WTC11 (cell line): ENCODE measurements around the gene PTPRO. TPM values are rescaled to one million over a fixed set of nuclear protein-coding genes. Genes with fewer than 3 reads are reported as not detected.

Experiments
- ATAC-seq: fragments of 200-7000 bp; cut with Tn5 transposase; 2 replicates; pipeline ENCODE4 v1.10.0; 2021; ENCODE audit warnings: mild to moderate bottlenecking, moderate library complexity
- CTCF ChIA-PET: fragments of 300-600 bp; sonication (Branson Sonifier 250); formaldehyde crosslinking; loops from one replicate; lab custom pipeline; 2021; ENCODE audit warnings: antibody characterized with exemption; lab: Charles Lee
- POLR2A ChIA-PET: fragments of 350-600 bp; sonication (Branson Sonifier 250); formaldehyde crosslinking; loops from one replicate; lab custom pipeline; 2021; ENCODE audit warnings: antibody characterized with exemption; lab: Charles Lee
- DNase-seq: peaks from one replicate; pipeline ENCODE4 v3.0.0; 2021; ENCODE audit warnings: low spot score
- H3K27ac Mint-ChIP-seq: 2 replicates; pipeline ENCODE4 v1.8.0; 2021; ENCODE audit warnings: mixed read lengths
- H3K27me3 Mint-ChIP-seq: 2 replicates; pipeline ENCODE4 v1.8.0; 2021; ENCODE audit warnings: low read depth, mild to moderate bottlenecking, moderate library complexity, mixed read lengths
- H3K36me3 Mint-ChIP-seq: 2 replicates; pipeline ENCODE4 v1.8.0; 2021; ENCODE audit warnings: mixed read lengths
- H3K4me1 Mint-ChIP-seq: 2 replicates; pipeline ENCODE4 v1.8.0; 2022; ENCODE audit warnings: mixed read lengths
- H3K4me3 Mint-ChIP-seq: 2 replicates; pipeline ENCODE4 v1.8.0; 2021; ENCODE audit warnings: mild to moderate bottlenecking, moderate library complexity, mixed read lengths
- H3K9me3 Mint-ChIP-seq: 2 replicates; pipeline ENCODE4 v1.8.0; 2021; ENCODE audit warnings: mixed read lengths
- CREM ChIP-seq: sonication (generic); formaldehyde crosslinking; IDR thresholded peaks from 2 replicates; pipeline ENCODE4 v1.8.1; 2022; ENCODE audit warnings: mild to moderate bottlenecking, missing genetic modification reagents, moderate library complexity
- EMX1 ChIP-seq: fragments of 250-450 bp; sonication (Bioruptor Pico); IDR thresholded peaks from 2 replicates; pipeline ENCODE4 v1.8.0; 2021; ENCODE audit warnings: mild to moderate bottlenecking
- FOXJ3 ChIP-seq: sonication (generic); formaldehyde crosslinking; IDR thresholded peaks from 2 replicates; pipeline ENCODE4 v1.9.0; 2021; ENCODE audit warnings: missing genetic modification reagents, mild to moderate bottlenecking, borderline replicate concordance
- FOXP1 ChIP-seq: sonication (generic); formaldehyde crosslinking; IDR thresholded peaks from 2 replicates; pipeline ENCODE4 v1.8.0; 2022; ENCODE audit warnings: missing genetic modification reagents, mild to moderate bottlenecking, moderate library complexity, borderline replicate concordance
- GABPB1 ChIP-seq: sonication (generic); formaldehyde crosslinking; IDR thresholded peaks from 2 replicates; pipeline ENCODE4 v1.8.1; 2023; ENCODE audit warnings: mild to moderate bottlenecking, missing genetic modification reagents
- JUN ChIP-seq: sonication (generic); formaldehyde crosslinking; IDR thresholded peaks from 2 replicates; pipeline ENCODE4 v1.8.0; 2023; ENCODE audit warnings: mild to moderate bottlenecking, missing genetic modification reagents
- KAT7 ChIP-seq: sonication (generic); formaldehyde crosslinking; IDR thresholded peaks from 2 replicates; pipeline ENCODE4 v1.8.1; 2023; ENCODE audit warnings: missing genetic modification reagents, mild to moderate bottlenecking, borderline replicate concordance
- OVOL2 ChIP-seq: fragments of 250-450 bp; sonication (Bioruptor Pico); IDR thresholded peaks from 2 replicates; pipeline ENCODE4 v1.9.0; 2021; ENCODE audit warnings: mild to moderate bottlenecking, borderline replicate concordance
- SMAD3 ChIP-seq: sonication (generic); formaldehyde crosslinking; IDR thresholded peaks from 2 replicates; pipeline ENCODE4 v1.8.0; 2022; ENCODE audit warnings: missing genetic modification reagents, mild to moderate bottlenecking, borderline replicate concordance
- SMAD4 ChIP-seq: sonication (generic); formaldehyde crosslinking; IDR thresholded peaks from 2 replicates; pipeline ENCODE4 v1.8.0; 2022; ENCODE audit warnings: mild to moderate bottlenecking, missing genetic modification reagents
- TEAD1 ChIP-seq: sonication (generic); formaldehyde crosslinking; IDR thresholded peaks from 2 replicates; pipeline ENCODE4 v1.8.0; 2022; ENCODE audit warnings: mild to moderate bottlenecking, missing genetic modification reagents
- TEAD4 ChIP-seq: sonication (generic); formaldehyde crosslinking; IDR thresholded peaks from 2 replicates; pipeline ENCODE4 v1.8.0; 2022; ENCODE audit warnings: mild to moderate bottlenecking, missing genetic modification reagents
- ZBTB21 ChIP-seq: sonication (generic); formaldehyde crosslinking; IDR thresholded peaks from 2 replicates; pipeline ENCODE4 v1.8.1; 2023; ENCODE audit warnings: mild to moderate bottlenecking, missing genetic modification reagents, borderline replicate concordance
- ZNF219 ChIP-seq: sonication (generic); formaldehyde crosslinking; IDR thresholded peaks from 2 replicates; pipeline ENCODE4 v1.8.0; 2023; ENCODE audit warnings: missing genetic modification reagents, mild to moderate bottlenecking, borderline replicate concordance
- ZNF423 ChIP-seq: fragments of 250-450 bp; sonication (Bioruptor Pico); IDR thresholded peaks from 2 replicates; pipeline ENCODE4 v2.1.2; 2022; ENCODE audit warnings: mild to moderate bottlenecking, moderate library complexity
- ZNF671 ChIP-seq: fragments of 250-450 bp; sonication (Bioruptor Pico); IDR thresholded peaks from 2 replicates; pipeline ENCODE4 v1.8.0; 2021; ENCODE audit warnings: mild to moderate bottlenecking
- total RNA-seq: library from RNA; stranded (reverse); gene quantifications from 3 replicates; pipeline ENCODE4 v1.2.3, GENCODE V29; 2021
- TF ChIP-seq, protein P1 (sequence below): sonication (generic); formaldehyde crosslinking; IDR thresholded peaks from 2 replicates; pipeline ENCODE4 v1.8.0; 2022; ENCODE audit warnings: mild to moderate bottlenecking, missing genetic modification reagents
- TF ChIP-seq, protein P2 (sequence below): sonication (generic); formaldehyde crosslinking; IDR thresholded peaks from 2 replicates; pipeline ENCODE4 v1.8.1; 2022; ENCODE audit warnings: missing genetic modification reagents, borderline replicate concordance
- TF ChIP-seq, protein P3 (sequence below): sonication (generic); formaldehyde crosslinking; IDR thresholded peaks from 2 replicates; pipeline ENCODE4 v1.8.1; 2023; ENCODE audit warnings: mild to moderate bottlenecking, missing genetic modification reagents, moderate library complexity
- TF ChIP-seq, protein P4 (sequence below): sonication (generic); formaldehyde crosslinking; IDR thresholded peaks from 2 replicates; pipeline ENCODE4 v1.8.0; 2022; ENCODE audit warnings: mild to moderate bottlenecking, missing genetic modification reagents
- TF ChIP-seq, protein P5 (sequence below): fragments of 250-450 bp; sonication (Bioruptor Pico); IDR thresholded peaks from 2 replicates; pipeline ENCODE4 v2.1.2; 2022; ENCODE audit warnings: mild to moderate bottlenecking, moderate library complexity
- TF ChIP-seq, protein P6 (sequence below): fragments of 200-600 bp; IDR thresholded peaks from 2 replicates; pipeline ENCODE4 v1.8.0; 2022; ENCODE audit warnings: antibody characterized with exemption
- TF ChIP-seq, protein P7 (sequence below): fragments of 250-450 bp; sonication (Bioruptor Pico); conservative IDR thresholded peaks from 2 replicates; pipeline ENCODE4 v1.9.0; 2021; ENCODE audit warnings: mild to moderate bottlenecking
- TF ChIP-seq, protein P8 (sequence below): sonication (generic); formaldehyde crosslinking; IDR thresholded peaks from 2 replicates; pipeline ENCODE4 v1.8.0; 2022; ENCODE audit warnings: mild to moderate bottlenecking, missing genetic modification reagents
- TF ChIP-seq, protein P9 (sequence below): sonication (generic); formaldehyde crosslinking; IDR thresholded peaks from 2 replicates; pipeline ENCODE4 v1.8.1; 2022; ENCODE audit warnings: mild to moderate bottlenecking, moderate library complexity, missing genetic modification reagents

PTPRO gene
- total RNA-seq, 1 experiment from 2014 or later, result 1.1 TPM

DNA sequence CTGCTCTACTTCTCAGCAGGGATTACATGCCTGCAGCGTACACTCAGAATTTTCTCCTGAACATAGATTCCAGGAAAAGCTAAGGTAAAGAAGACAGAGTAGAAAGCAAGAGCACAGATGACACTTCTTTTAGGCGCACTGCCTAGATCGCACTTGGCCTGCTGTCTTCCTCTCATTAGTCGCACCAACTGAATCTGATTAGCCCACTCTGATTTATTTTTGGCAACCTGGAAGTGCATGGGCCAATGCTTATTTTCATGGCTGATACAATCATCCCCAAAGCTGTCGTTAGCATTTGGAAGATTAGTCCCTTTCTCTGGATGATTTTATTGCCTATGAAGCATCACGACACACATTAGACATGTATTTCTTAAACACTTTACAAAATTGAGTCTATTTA lies 152.5 kb downstream of the PTPRO start (continued):
- TF ChIP-seq, protein P1, sequence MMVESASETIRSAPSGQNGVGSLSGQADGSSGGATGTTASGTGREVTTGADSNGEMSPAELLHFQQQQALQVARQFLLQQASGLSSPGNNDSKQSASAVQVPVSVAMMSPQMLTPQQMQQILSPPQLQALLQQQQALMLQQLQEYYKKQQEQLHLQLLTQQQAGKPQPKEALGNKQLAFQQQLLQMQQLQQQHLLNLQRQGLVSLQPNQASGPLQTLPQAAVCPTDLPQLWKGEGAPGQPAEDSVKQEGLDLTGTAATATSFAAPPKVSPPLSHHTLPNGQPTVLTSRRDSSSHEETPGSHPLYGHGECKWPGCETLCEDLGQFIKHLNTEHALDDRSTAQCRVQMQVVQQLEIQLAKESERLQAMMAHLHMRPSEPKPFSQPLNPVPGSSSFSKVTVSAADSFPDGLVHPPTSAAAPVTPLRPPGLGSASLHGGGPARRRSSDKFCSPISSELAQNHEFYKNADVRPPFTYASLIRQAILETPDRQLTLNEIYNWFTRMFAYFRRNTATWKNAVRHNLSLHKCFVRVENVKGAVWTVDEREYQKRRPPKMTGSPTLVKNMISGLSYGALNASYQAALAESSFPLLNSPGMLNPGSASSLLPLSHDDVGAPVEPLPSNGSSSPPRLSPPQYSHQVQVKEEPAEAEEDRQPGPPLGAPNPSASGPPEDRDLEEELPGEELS, result no peak
- TF ChIP-seq FOXJ3 (CRISPR knock-in tag), result no peak
- no peak for TF ChIP-seq ZNF671
- TF ChIP-seq, protein P2, sequence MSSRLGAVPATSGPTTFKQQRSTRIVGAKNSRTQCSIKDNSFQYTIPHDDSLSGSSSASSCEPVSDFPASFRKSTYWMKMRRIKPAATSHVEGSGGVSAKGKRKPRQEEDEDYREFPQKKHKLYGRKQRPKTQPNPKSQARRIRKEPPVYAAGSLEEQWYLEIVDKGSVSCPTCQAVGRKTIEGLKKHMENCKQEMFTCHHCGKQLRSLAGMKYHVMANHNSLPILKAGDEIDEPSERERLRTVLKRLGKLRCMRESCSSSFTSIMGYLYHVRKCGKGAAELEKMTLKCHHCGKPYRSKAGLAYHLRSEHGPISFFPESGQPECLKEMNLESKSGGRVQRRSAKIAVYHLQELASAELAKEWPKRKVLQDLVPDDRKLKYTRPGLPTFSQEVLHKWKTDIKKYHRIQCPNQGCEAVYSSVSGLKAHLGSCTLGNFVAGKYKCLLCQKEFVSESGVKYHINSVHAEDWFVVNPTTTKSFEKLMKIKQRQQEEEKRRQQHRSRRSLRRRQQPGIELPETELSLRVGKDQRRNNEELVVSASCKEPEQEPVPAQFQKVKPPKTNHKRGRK, result no peak
- TF ChIP-seq, protein P3, sequence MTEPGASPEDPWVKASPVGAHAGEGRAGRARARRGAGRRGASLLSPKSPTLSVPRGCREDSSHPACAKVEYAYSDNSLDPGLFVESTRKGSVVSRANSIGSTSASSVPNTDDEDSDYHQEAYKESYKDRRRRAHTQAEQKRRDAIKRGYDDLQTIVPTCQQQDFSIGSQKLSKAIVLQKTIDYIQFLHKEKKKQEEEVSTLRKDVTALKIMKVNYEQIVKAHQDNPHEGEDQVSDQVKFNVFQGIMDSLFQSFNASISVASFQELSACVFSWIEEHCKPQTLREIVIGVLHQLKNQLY (CRISPR knock-in tag), result no peak
- no peak for TF ChIP-seq SMAD3 (CRISPR knock-in tag)
- no peak for TF ChIP-seq FOXP1 (CRISPR knock-in tag)
- TF ChIP-seq EMX1 (CRISPR knock-in tag), result no peak
- no peak for TF ChIP-seq ZBTB21 (CRISPR knock-in tag)
- TF ChIP-seq JUN (CRISPR knock-in tag), result no peak
- TF ChIP-seq, protein P4, sequence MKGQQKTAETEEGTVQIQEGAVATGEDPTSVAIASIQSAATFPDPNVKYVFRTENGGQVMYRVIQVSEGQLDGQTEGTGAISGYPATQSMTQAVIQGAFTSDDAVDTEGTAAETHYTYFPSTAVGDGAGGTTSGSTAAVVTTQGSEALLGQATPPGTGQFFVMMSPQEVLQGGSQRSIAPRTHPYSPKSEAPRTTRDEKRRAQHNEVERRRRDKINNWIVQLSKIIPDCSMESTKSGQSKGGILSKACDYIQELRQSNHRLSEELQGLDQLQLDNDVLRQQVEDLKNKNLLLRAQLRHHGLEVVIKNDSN (CRISPR knock-in tag), result no peak
- no peak for TF ChIP-seq CREM (CRISPR knock-in tag)

DNA sequence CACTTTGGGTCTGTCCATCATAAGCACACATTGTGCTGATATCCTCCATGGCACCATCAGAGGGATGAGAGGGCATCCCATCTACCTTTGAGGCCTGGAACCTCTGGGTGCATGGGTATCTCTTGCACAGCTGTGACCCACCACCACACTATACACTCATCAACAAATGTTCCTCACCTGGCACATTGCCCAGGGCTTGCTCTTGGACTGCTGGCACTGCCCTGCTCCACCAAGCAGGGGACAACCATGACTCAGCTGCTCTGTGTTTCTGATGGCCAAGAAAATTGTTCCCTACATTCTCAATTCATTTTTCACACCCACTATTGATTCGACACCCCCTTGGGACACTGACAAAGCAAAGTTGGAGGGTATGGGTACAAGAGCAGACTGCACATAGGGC lies 155.5 kb downstream of the PTPRO start:
- CTCF ChIA-PET, result no interaction called here
- no peaks in the 10 kb centered on the region for H3K9me3 Mint-ChIP-seq
- H3K27me3 Mint-ChIP-seq, result no peaks in the 10 kb centered on the region
- no peak overlapping the region for H3K27ac Mint-ChIP-seq
- H3K4me1 Mint-ChIP-seq, result 0 out of 2 replicates have a peak, but pooled peaks cover 4% of the 10 kb centered on the region
- H3K4me3 Mint-ChIP-seq, result no peak overlapping the region
- ATAC-seq (no peak), DNase-seq (no peak)
- TF ChIP-seq, protein P5, sequence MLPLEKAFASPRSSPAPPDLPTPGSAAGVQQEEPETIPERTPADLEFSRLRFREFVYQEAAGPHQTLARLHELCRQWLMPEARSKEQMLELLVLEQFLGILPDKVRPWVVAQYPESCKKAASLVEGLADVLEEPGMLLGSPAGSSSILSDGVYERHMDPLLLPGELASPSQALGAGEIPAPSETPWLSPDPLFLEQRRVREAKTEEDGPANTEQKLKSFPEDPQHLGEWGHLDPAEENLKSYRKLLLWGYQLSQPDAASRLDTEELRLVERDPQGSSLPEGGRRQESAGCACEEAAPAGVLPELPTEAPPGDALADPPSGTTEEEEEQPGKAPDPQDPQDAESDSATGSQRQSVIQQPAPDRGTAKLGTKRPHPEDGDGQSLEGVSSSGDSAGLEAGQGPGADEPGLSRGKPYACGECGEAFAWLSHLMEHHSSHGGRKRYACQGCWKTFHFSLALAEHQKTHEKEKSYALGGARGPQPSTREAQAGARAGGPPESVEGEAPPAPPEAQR, result no peak
- no peak for TF ChIP-seq GABPB1 (CRISPR knock-in tag)
- TF ChIP-seq SMAD4, result no peak
- TF ChIP-seq OVOL2 (CRISPR knock-in tag), result no peak
- TF ChIP-seq SMAD3 (CRISPR knock-in tag), result no peak
- no peak for TF ChIP-seq ZBTB21 (CRISPR knock-in tag)
- no peak for TF ChIP-seq ZNF423 (CRISPR knock-in tag)
- TF ChIP-seq, protein P6, sequence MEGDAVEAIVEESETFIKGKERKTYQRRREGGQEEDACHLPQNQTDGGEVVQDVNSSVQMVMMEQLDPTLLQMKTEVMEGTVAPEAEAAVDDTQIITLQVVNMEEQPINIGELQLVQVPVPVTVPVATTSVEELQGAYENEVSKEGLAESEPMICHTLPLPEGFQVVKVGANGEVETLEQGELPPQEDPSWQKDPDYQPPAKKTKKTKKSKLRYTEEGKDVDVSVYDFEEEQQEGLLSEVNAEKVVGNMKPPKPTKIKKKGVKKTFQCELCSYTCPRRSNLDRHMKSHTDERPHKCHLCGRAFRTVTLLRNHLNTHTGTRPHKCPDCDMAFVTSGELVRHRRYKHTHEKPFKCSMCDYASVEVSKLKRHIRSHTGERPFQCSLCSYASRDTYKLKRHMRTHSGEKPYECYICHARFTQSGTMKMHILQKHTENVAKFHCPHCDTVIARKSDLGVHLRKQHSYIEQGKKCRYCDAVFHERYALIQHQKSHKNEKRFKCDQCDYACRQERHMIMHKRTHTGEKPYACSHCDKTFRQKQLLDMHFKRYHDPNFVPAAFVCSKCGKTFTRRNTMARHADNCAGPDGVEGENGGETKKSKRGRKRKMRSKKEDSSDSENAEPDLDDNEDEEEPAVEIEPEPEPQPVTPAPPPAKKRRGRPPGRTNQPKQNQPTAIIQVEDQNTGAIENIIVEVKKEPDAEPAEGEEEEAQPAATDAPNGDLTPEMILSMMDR, result no peak
- no peak for TF ChIP-seq TEAD1 (CRISPR knock-in tag)
- TF ChIP-seq, protein P7, sequence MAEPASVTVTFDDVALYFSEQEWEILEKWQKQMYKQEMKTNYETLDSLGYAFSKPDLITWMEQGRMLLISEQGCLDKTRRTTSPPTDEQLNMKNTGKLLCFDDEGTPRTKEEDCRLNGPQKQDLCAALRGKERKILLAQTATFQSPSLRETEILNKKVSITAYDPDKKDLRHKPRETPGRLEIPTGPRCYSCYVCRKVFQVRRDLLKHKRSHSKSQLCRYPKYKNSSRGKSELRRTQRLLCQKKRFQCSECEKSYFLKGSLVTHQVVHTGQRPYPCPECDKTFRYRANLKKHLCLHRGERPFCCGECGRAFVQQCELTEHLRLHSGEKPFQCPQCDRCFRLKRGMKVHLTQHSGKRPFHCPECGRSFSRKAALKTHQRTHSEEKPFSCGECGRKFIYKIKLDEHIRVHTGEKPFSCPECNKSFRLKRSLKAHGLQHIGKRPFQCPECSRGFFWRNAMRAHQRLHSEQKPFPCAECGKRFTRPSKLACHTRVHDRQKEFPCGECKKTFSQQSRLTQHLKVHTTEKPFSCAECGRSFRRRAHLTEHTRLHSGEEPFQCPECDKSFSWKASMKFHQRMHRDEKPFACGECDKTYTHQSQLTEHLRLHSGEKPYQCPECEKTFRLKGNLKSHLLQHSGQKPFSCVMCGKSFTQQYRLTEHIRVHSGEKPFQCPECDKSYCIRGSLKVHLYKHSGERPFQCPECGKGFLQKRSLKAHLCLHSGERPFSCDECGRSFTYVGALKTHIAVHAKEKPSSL, result no peak
- TF ChIP-seq, protein P8, sequence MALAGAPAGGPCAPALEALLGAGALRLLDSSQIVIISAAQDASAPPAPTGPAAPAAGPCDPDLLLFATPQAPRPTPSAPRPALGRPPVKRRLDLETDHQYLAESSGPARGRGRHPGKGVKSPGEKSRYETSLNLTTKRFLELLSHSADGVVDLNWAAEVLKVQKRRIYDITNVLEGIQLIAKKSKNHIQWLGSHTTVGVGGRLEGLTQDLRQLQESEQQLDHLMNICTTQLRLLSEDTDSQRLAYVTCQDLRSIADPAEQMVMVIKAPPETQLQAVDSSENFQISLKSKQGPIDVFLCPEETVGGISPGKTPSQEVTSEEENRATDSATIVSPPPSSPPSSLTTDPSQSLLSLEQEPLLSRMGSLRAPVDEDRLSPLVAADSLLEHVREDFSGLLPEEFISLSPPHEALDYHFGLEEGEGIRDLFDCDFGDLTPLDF, result no peak
- no peak for TF ChIP-seq TEAD4
- TF ChIP-seq KAT7 (CRISPR knock-in tag), result no peak
- no peak for TF ChIP-seq ZNF219 (CRISPR knock-in tag)
- TF ChIP-seq, protein P9, sequence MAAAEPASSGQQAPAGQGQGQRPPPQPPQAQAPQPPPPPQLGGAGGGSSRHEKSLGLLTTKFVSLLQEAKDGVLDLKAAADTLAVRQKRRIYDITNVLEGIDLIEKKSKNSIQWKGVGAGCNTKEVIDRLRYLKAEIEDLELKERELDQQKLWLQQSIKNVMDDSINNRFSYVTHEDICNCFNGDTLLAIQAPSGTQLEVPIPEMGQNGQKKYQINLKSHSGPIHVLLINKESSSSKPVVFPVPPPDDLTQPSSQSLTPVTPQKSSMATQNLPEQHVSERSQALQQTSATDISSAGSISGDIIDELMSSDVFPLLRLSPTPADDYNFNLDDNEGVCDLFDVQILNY (CRISPR knock-in tag), result no peak
- POLR2A ChIA-PET, result no interaction called here
- no peaks in the 10 kb centered on the region for H3K36me3 Mint-ChIP-seq
